ENCODE results near the gene TMEM79.

The TMEM79 gene

DNA sequence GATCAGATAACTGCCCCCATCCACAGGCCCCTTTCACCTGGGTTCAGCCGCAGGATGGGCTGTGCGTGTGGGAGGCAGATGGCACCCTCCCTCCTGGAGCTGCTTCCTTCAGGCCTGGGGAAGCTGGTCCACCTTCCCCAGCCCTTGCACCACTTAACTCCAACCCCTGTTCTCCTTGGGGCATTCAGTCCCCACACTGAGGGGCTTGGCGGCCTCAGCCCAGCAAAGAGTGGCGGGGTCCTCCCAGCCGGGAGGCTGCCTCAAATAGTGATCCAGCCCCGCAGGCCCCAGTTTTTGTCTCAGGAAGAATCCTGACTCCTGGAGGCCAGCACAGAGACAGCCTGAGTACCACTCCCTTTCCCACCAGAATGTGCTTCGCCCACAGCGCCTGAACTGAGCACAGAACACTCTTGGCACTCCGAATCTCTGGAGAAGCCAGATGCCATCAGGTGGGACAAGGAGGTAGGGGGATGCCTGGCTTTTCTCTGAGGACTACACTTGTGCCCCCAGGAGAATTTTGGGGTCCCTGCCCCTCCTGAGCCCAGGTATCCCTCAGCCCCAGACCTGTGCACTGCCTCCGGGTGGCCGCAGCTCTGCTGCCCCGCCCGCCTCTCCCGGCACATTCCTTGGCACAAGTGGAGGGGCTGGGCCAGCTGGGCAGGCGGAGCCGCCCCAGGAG lies 37.2 kb upstream of the TMEM79 start:
- 93 to 96% methylated on average over 12 to 13 of the region's 16 CpGs for WGBS, 2 experiments (ENCODE audit: insufficient coverage in 2 of 2)
- Histone ChIP-seq H3K9me3 (ENCODE audit: control insufficient read depth, low read length) (no peaks in the 10 kb centered on the region), H3K4me1 (ENCODE audit: control insufficient read depth, insufficient read depth, low read length, poor library complexity, severe bottlenecking) (peaks cover 40% of the 10 kb centered on the region), H3K36me3 (ENCODE audit: control insufficient read depth, insufficient read depth, low read length) (peaks cover 33% of the 10 kb centered on the region), H3K4me3 (ENCODE audit: extremely low read depth, insufficient read depth, low read length, poor library complexity, severe bottlenecking) (no peak overlapping the region), H3K27ac (ENCODE audit: low read depth, low read length, severe bottlenecking) (no peak overlapping the region)

DNA sequence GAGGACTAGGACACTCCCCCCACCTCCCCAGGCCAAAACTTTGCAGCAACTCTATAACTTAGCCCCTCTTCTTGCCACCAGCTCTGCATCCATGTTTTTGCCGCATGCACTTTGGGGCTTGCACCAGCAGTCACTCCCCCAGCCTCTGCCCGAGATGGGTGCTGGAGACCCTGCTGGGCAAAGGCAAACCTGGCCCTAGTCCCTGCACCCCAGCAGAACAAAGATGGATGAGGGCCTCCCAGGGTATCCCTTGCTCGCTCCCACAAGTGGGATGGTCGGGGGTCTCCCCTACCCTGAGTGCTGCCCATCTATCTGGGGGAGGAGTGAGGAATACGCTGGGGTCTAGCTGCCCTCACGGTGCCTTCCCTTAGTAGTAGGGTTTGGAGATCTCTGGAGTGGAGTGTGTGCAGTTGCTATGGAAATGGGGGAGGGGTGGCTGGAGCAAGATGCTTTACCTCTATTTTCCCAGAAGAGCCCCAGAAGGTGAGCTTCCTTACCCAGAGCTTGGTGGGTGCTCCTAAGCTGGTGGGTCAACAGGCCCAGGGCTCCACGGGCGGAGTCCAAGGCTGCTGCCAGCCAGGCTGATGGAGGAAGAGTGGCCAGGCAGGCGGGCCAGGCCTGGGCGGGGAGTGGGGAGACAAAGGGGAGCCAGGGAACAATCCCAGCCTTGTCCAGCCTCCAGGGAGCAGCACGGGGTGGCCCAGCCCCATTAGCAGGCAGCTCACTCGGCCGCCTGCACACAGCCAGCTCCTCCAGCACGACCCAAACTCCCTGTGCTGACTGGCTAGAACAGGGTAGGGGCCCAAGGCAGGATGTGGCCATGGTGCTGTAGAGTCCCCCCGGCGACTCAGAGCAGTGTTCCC lies 36.4 kb upstream of the TMEM79 start, which contains the start of gene PAQR6:
PAQR6 (minus strand) TSS at position 597 of the 863 bp plus-strand sequence. CDS start 1,325 bp downstream, outside the sequence.
- Histone ChIP-seq H3K4me1 (ENCODE audit: control insufficient read depth, insufficient read depth, low read length, poor library complexity, severe bottlenecking) (peaks cover 48% of the 10 kb centered on the region), H3K9me3 (ENCODE audit: control insufficient read depth, low read length) (no peaks in the 10 kb centered on the region), H3K36me3 (ENCODE audit: control insufficient read depth, insufficient read depth, low read length) (peaks cover 41% of the 10 kb centered on the region), H3K27ac (ENCODE audit: low read depth, low read length, severe bottlenecking) (peak within 1 kb of the TSS; percentile 41), H3K4me3 (ENCODE audit: extremely low read depth, insufficient read depth, low read length, poor library complexity, severe bottlenecking) (no peak within 1 kb of the TSS)
- WGBS, 2 experiments (ENCODE audit: insufficient coverage in 2 of 2) = 75 to 89% methylated on average over 13 to 14 of the region's 16 CpGs

DNA sequence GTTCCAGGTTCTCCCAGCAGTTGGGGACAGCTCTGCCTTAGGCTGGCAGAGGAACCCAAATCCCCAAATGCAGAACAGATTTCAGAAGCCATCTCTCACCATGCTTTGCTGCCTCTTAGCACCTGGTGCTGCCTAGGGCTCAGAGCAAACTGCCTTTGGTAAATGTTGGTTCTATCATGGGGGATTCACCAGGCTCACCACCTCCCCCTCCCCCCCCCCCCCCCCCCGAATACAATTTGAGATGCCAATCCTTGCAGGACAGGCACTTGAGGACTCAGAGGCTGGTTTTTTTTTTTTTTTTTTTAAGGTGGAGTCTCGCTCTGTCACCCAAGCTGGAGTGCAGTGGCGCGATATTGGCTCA lies 35.8 kb upstream of the TMEM79 start:
- peak overlapping the region; percentile 41 for H3K27ac ChIP-seq (ENCODE audit: low read depth, low read length, severe bottlenecking)
- H3K9me3 ChIP-seq (ENCODE audit: control insufficient read depth, low read length) = no peaks in the 10 kb centered on the region
- no CpG with 5 or more reads among the region's 4 CpGs for WGBS, 2 experiments (ENCODE audit: insufficient coverage in 2 of 2)

DNA sequence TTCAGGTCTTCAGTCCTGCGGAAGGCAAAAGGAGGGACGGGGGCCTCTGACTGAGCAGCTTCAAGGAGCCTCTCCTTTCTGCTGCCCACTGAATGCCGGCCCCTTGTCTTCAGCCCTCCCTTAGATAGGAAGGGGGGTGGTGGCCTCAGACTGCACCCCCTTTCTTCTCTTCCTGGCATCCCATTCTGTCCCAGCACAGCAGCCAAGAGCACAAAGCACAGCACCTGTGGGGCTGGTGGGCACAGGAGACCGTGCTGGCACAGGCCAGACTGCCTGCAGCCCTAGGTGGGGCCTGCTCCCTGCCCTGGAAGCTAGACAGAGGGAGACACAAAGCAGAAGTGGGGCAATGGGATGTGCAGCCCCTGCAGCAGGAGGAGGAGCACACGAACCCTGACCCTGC lies 34.5 kb upstream of the TMEM79 start:
- no peaks in the 10 kb centered on the region for H3K9me3 ChIP-seq (ENCODE audit: control insufficient read depth, low read length)
- H3K4me3 ChIP-seq (ENCODE audit: extremely low read depth, insufficient read depth, low read length, poor library complexity, severe bottlenecking) = no peak overlapping the region
- WGBS, 2 experiments (ENCODE audit: insufficient coverage in 2 of 2) = 90 to 98% methylated on average over 2 to 4 of the region's 5 CpGs
- peak overlapping the region; percentile 10 for H3K27ac ChIP-seq (ENCODE audit: low read depth, low read length, severe bottlenecking)
- peaks cover 57% of the 10 kb centered on the region for H3K4me1 ChIP-seq (ENCODE audit: control insufficient read depth, insufficient read depth, low read length, poor library complexity, severe bottlenecking)
- peaks cover 60% of the 10 kb centered on the region for H3K36me3 ChIP-seq (ENCODE audit: control insufficient read depth, insufficient read depth, low read length)

More for the DNA sequence above, 35.8 kb upstream of the TMEM79 start:
- peaks cover 47% of the 10 kb centered on the region for H3K36me3 ChIP-seq (ENCODE audit: control insufficient read depth, insufficient read depth, low read length)
- H3K4me3 ChIP-seq (ENCODE audit: extremely low read depth, insufficient read depth, low read length, poor library complexity, severe bottlenecking) = no peak overlapping the region
- peaks cover 52% of the 10 kb centered on the region for H3K4me1 ChIP-seq (ENCODE audit: control insufficient read depth, insufficient read depth, low read length, poor library complexity, severe bottlenecking)

DNA sequence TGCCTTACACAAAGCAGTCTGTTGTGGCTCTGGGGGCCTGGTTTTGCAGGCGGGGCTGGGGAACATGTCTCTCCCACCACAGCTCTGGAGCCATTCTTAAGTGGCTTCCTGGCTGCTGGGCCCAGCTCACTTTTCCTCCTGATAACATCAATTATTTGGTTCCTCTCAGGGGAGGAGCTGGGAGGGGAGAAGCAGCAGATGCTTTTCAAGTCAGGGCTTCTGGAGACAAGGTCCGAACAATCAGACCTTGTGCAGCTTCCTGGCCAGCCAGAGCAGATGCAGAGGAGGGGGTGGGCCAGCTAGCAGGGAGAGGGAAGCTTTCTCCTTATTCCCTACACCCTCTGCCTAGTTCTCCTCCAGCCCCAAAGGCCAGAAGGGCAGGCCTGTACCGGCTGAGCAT lies 32.6 kb upstream of the TMEM79 start:
- 74 to 86% methylated on average over 2 to 3 of the region's 3 CpGs for WGBS, 2 experiments (ENCODE audit: insufficient coverage in 2 of 2)
- peaks cover 76% of the 10 kb centered on the region for H3K36me3 ChIP-seq (ENCODE audit: control insufficient read depth, insufficient read depth, low read length)

DNA sequence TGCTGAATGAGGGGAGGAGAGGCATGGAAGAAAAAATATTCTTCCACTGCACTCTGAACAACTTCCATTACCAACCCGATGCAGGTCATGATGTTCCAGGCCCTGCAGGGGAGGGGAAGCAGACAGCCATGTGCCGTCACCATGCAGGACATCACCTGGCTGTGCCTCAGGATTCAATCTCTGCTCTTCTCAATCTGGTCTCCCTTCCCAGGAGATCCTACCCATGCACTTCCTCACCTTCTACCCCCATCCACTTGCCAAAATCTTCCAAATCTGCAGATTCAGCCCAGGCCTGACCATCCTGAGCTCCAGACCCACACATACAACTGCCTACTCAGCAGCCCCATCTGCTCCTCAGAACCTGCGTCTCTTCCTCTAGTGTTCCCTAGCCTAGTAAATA lies 30.5 kb upstream of the TMEM79 start:
- Histone ChIP-seq H3K4me3 (ENCODE audit: extremely low read depth, insufficient read depth, low read length, poor library complexity, severe bottlenecking) (no peak overlapping the region), H3K9me3 (ENCODE audit: control insufficient read depth, low read length) (no peaks in the 10 kb centered on the region), H3K36me3 (ENCODE audit: control insufficient read depth, insufficient read depth, low read length) (peaks cover 90% of the 10 kb centered on the region), H3K4me1 (ENCODE audit: control insufficient read depth, insufficient read depth, low read length, poor library complexity, severe bottlenecking) (peaks cover 68% of the 10 kb centered on the region), H3K27ac (ENCODE audit: low read depth, low read length, severe bottlenecking) (peak overlapping the region; percentile 37)
- 93 to 100% methylated on average over 2 to 3 of the region's 3 CpGs for WGBS, 2 experiments (ENCODE audit: insufficient coverage in 2 of 2)

More for the DNA sequence above, 32.6 kb upstream of the TMEM79 start:
- Histone ChIP-seq H3K4me3 (ENCODE audit: extremely low read depth, insufficient read depth, low read length, poor library complexity, severe bottlenecking) (no peak overlapping the region), H3K4me1 (ENCODE audit: control insufficient read depth, insufficient read depth, low read length, poor library complexity, severe bottlenecking) (peaks cover 61% of the 10 kb centered on the region), H3K9me3 (ENCODE audit: control insufficient read depth, low read length) (no peaks in the 10 kb centered on the region), H3K27ac (ENCODE audit: low read depth, low read length, severe bottlenecking) (peak overlapping the region; percentile 76)

DNA sequence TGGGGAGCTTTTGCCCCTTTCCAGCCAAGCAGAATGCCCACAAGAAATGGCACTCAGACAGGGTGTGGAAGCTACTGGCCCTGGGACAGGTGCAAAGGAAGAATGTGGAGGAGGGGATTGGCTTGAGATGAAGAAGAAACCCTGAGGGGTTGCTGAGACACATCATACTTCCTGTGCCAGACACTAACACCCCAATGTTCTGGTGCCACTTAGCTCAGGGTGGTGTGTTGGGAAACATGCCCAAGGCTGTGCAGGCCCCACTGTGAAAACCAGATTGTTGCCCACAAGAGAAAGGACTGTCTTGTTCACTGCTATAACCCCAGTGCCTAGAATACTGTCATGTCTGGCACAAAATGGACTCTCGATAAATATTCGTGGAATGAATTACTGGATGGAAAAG lies 26.4 kb upstream of the TMEM79 start:
- Histone ChIP-seq H3K27ac (ENCODE audit: low read depth, low read length, severe bottlenecking) (peak overlapping the region; percentile 31), H3K36me3 (ENCODE audit: control insufficient read depth, insufficient read depth, low read length) (peaks cover 92% of the 10 kb centered on the region)
- 92% methylated on average over 2 of the region's 2 CpGs; no CpG with 5 or more reads in 1 of the 2 experiments for WGBS, 2 experiments (ENCODE audit: insufficient coverage in 2 of 2)

DNA sequence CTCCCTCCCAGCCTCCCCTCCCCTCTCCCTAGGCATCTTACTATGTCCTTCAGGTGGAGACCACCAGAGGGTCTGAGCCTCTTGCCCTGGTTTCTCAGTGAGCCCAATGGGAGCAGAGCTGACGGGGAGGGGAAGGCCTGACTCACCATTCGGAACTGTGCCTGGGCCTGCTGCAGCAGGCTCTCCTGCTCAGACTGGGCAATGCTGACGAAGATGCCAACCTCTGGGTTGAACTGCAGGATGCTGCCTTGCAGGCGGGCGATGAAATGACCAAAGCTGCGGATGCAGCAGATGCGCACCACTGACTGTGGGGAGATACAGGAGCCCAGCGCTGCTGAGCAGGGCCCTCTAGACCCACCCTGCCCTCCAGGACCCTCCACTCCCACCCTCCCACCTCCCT lies 25.3 kb upstream of the TMEM79 start:
- Histone ChIP-seq H3K4me1 (ENCODE audit: control insufficient read depth, insufficient read depth, low read length, poor library complexity, severe bottlenecking) (peaks cover 23% of the 10 kb centered on the region), H3K9me3 (ENCODE audit: control insufficient read depth, low read length) (no peaks in the 10 kb centered on the region), H3K36me3 (ENCODE audit: control insufficient read depth, insufficient read depth, low read length) (peaks cover 92% of the 10 kb centered on the region), H3K27ac (ENCODE audit: low read depth, low read length, severe bottlenecking) (no peak overlapping the region), H3K4me3 (ENCODE audit: extremely low read depth, insufficient read depth, low read length, poor library complexity, severe bottlenecking) (no peak overlapping the region)
- WGBS, 2 experiments (ENCODE audit: insufficient coverage in 2 of 2) = 94 to 100% methylated on average over 5 to 7 of the region's 8 CpGs

More for the DNA sequence above, 26.4 kb upstream of the TMEM79 start:
- H3K4me1 ChIP-seq (ENCODE audit: control insufficient read depth, insufficient read depth, low read length, poor library complexity, severe bottlenecking) = peaks cover 29% of the 10 kb centered on the region
- no peak overlapping the region for H3K4me3 ChIP-seq (ENCODE audit: extremely low read depth, insufficient read depth, low read length, poor library complexity, severe bottlenecking)
- H3K9me3 ChIP-seq (ENCODE audit: control insufficient read depth, low read length) = no peaks in the 10 kb centered on the region

DNA sequence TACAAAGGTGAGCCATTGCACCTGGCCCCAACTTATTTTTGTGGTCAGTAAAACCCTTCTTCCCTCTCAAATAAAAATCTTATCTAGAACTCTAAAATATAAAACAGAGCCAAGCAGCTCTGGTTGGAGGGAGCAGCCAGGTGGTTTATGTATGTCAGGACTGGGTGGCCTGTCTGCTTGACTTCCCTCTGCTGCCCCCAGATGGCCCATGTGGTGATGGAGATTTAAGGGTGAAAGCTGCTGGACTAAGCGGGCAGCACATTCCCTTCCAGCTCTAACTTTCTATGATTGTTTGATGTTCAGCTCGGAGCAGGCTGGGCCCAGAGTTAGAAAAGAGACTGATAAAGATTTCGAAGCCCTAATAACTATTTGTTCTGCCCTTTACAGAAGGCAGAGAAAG lies 24.3 kb upstream of the TMEM79 start:
- H3K27ac ChIP-seq (ENCODE audit: low read depth, low read length, severe bottlenecking) = no peak overlapping the region
- no peaks in the 10 kb centered on the region for H3K9me3 ChIP-seq (ENCODE audit: control insufficient read depth, low read length)
- no peak overlapping the region for H3K4me3 ChIP-seq (ENCODE audit: extremely low read depth, insufficient read depth, low read length, poor library complexity, severe bottlenecking)
- peaks cover 94% of the 10 kb centered on the region for H3K36me3 ChIP-seq (ENCODE audit: control insufficient read depth, insufficient read depth, low read length)
- peaks cover 20% of the 10 kb centered on the region for H3K4me1 ChIP-seq (ENCODE audit: control insufficient read depth, insufficient read depth, low read length, poor library complexity, severe bottlenecking)
- 88% methylated on average over 3 of the region's 3 CpGs; no CpG with 5 or more reads in 1 of the 2 experiments for WGBS, 2 experiments (ENCODE audit: insufficient coverage in 2 of 2)

DNA sequence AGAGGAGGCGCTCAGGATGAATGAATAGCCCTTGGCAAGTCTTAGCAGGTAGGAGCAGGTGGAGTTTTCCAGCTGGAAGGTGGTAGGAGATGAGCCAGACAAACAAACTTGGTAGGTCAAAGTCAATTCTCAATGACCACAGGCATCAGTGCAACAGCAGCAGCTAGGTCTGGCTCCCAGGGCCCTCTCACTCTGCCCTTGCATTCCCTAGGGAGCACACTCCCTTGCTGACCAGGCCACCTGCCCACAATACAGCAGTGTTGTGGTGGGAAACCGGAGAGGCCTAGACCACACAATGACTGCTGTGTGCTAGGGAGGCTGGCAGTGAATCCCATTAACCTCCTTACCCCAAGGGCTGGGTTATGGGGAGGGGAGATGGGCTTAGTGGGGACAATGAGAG lies 23.2 kb upstream of the TMEM79 start:
- Histone ChIP-seq H3K4me3 (ENCODE audit: extremely low read depth, insufficient read depth, low read length, poor library complexity, severe bottlenecking) (no peak overlapping the region), H3K4me1 (ENCODE audit: control insufficient read depth, insufficient read depth, low read length, poor library complexity, severe bottlenecking) (peaks cover 20% of the 10 kb centered on the region), H3K36me3 (ENCODE audit: control insufficient read depth, insufficient read depth, low read length) (peaks cover 96% of the 10 kb centered on the region), H3K27ac (ENCODE audit: low read depth, low read length, severe bottlenecking) (no peak overlapping the region), H3K9me3 (ENCODE audit: control insufficient read depth, low read length) (no peaks in the 10 kb centered on the region)
- 78 to 100% methylated on average over 1 of the region's 2 CpGs for WGBS, 2 experiments (ENCODE audit: insufficient coverage in 2 of 2)
